ENCODE data around the gene ABCB8.

DNA sequence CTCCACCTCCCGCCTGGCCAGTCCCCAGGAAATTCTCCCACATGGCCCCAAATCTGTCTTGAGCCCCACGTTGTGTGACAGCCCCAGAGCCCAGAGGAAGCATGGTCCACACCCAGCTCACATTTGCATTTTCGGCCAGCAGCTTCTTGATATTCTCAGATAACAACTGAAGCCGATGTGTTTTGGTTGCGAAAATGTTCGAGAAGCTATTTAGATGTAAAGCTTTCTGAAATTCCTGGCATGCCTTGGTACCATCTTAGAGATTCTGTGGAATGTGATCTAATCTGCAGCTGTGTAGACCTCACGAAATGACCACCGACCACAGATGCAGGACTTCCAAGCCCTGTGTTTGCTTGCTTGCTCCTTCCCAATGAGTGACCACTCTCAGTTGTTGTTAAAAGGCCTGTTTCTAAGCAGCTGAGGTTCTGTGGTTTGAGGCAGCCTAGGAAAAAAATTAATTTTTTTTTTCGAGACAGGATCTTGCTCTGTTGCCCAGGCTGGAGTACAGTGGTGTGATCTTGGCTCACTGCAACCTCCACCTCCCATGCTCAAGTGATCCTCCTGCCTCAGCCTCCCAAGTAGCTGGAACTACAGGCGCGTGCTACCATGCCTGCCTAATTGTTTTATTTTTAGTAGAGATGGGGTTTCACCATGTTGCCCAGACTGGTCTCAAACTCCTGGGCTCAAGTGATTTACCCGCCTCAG, 40.0 kb downstream of the ABCB8 start:
- TF ChIP-seq, protein P1, sequence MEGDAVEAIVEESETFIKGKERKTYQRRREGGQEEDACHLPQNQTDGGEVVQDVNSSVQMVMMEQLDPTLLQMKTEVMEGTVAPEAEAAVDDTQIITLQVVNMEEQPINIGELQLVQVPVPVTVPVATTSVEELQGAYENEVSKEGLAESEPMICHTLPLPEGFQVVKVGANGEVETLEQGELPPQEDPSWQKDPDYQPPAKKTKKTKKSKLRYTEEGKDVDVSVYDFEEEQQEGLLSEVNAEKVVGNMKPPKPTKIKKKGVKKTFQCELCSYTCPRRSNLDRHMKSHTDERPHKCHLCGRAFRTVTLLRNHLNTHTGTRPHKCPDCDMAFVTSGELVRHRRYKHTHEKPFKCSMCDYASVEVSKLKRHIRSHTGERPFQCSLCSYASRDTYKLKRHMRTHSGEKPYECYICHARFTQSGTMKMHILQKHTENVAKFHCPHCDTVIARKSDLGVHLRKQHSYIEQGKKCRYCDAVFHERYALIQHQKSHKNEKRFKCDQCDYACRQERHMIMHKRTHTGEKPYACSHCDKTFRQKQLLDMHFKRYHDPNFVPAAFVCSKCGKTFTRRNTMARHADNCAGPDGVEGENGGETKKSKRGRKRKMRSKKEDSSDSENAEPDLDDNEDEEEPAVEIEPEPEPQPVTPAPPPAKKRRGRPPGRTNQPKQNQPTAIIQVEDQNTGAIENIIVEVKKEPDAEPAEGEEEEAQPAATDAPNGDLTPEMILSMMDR (IDR thresholded peaks at IDR 0.05), result no peak
- TF ChIP-seq POLR2A (IDR thresholded peaks at IDR 0.05), result no peak

All from heart left ventricle (tissue), 13 donors.